Esophagus (tissue), 2 donors: ENCODE results near the gene PLCB4. TPM values are rescaled to one million over a fixed set of nuclear protein-coding genes. Genes with fewer than 3 reads are reported as not detected.

Source experiments
- H3K27ac ChIP-seq, 2 donors: one replicate each; pipeline ENCODE4 v1.5.1; 2013; ENCODE audit warnings: low read depth in 2 of 2, mild to moderate bottlenecking in 2 of 2, inconsistent platforms in 1 of 2, low read length in 1 of 2, moderate library complexity in 1 of 2
- H3K27me3 ChIP-seq, 2 donors: one replicate each; pipeline ENCODE4 v1.6.1; 2013; ENCODE audit warnings: low read length in 2 of 2, control low read depth in 1 of 2, mild to moderate bottlenecking in 1 of 2; ENCODE audit not compliant: insufficient read depth in 2 of 2, control insufficient read depth in 1 of 2
- H3K36me3 ChIP-seq, 2 donors: one replicate each; pipeline ENCODE4 v1.6.1; 2013; ENCODE audit warnings: low read length in 1 of 2; ENCODE audit not compliant: control insufficient read depth in 2 of 2, insufficient read depth in 2 of 2
- H3K4me1 ChIP-seq, 2 donors: one replicate each; pipeline ENCODE4 v1.6.1; 2013; ENCODE audit warnings: low read length in 1 of 2; ENCODE audit not compliant: control insufficient read depth in 2 of 2, insufficient read depth in 2 of 2
- H3K4me3 ChIP-seq, 2 donors: one replicate each; pipeline ENCODE4 v1.5.1; 2013; ENCODE audit warnings: low read length in 2 of 2, mild to moderate bottlenecking in 2 of 2, low read depth in 1 of 2, moderate library complexity in 1 of 2
- H3K9me3 ChIP-seq, 2 donors: one replicate each; pipeline ENCODE4 v1.6.1; 2013; ENCODE audit warnings: mild to moderate bottlenecking in 2 of 2, low read depth in 1 of 2, low read length in 1 of 2, moderate library complexity in 1 of 2; ENCODE audit not compliant: control insufficient read depth in 2 of 2, insufficient read depth in 1 of 2
- WGBS, 2 donors: extraction: QIAGEN DNeasy Blood & Tissue Kit; methylation state at CpG; one replicate each; pipeline ENCODE4 v1.1.7; 2013; 5-methylcytosine and 5-hydroxymethylcytosine counted together
- polyA plus RNA-seq, 2 donors: library from polyadenylated mRNA; stranded (reverse); fragments of 200-250 nt; gene quantifications; one replicate each; pipeline ENCODE4 v1.2.3, GENCODE V29; 2013
- donor health status: healthy with polysubstance abuse.
- donor health status: Bipolar disorder and iron deficiency.

PLCB4 gene
- polyA plus RNA-seq, 2 donors, result 1.9 to 2.2 TPM

GRCh38 chr20:9411833-9412232, 342.9 kb downstream of the PLCB4 start:
- no peaks in the 10 kb centered on the region for H3K4me1 ChIP-seq
- 70 to 88% methylated on average over 1 of the region's 1 CpG for WGBS, 2 donors
- no peak overlapping the region for H3K27ac ChIP-seq

GRCh38 chr20:9412309-9412708, 343.4 kb downstream of the PLCB4 start:
- Histone ChIP-seq H3K27me3 (no peaks in the 10 kb centered on the region), H3K9me3 (peaks cover 0 to 3% of the 10 kb centered on the region in 2 donors), H3K4me1 (no peaks in the 10 kb centered on the region), H3K4me3 (no peak overlapping the region), H3K36me3 (no peaks in the 10 kb centered on the region), H3K27ac (no peak overlapping the region)
- 79 to 89% methylated on average over 5 of the region's 5 CpGs for WGBS, 2 donors

More at GRCh38 chr20:9411833-9412232, 342.9 kb downstream of the PLCB4 start:
- Histone ChIP-seq H3K4me3 (no peak overlapping the region), H3K36me3 (no peaks in the 10 kb centered on the region), H3K9me3 (peaks cover 0 to 3% of the 10 kb centered on the region in 2 donors), H3K27me3 (no peaks in the 10 kb centered on the region)

GRCh38 chr20:9413001-9413400, 344.1 kb downstream of the PLCB4 start:
- H3K4me1 ChIP-seq, result no peaks in the 10 kb centered on the region
- no peak overlapping the region for H3K27ac ChIP-seq
- peaks cover 0 to 3% of the 10 kb centered on the region in 2 donors for H3K9me3 ChIP-seq
- H3K36me3 ChIP-seq, result no peaks in the 10 kb centered on the region
- no peak overlapping the region for H3K4me3 ChIP-seq
- no peaks in the 10 kb centered on the region for H3K27me3 ChIP-seq
- 90% methylated on average over 10 of the region's 10 CpGs for WGBS, 2 donors

GRCh38 chr20:9415426-9415825, 346.5 kb downstream of the PLCB4 start:
- H3K4me1 ChIP-seq, result no peaks in the 10 kb centered on the region
- H3K9me3 ChIP-seq, result peaks cover 0 to 3% of the 10 kb centered on the region in 2 donors
- H3K27ac ChIP-seq, result no peak overlapping the region
- 83 to 88% methylated on average over 2 of the region's 2 CpGs for WGBS, 2 donors
- H3K27me3 ChIP-seq, result no peaks in the 10 kb centered on the region
- no peaks in the 10 kb centered on the region for H3K36me3 ChIP-seq
- H3K4me3 ChIP-seq, result no peak overlapping the region

- WGBS, 2 donors, result 84 to 87% methylated on average over 3 of the region's 3 CpGs
- Histone ChIP-seq H3K9me3 (peaks cover 0 to 3% of the 10 kb centered on the region in 2 donors), H3K4me1 (no peaks in the 10 kb centered on the region), H3K4me3 (no peak overlapping the region), H3K27ac (no peak overlapping the region), H3K27me3 (no peaks in the 10 kb centered on the region), H3K36me3 (no peaks in the 10 kb centered on the region)
Measured at GRCh38 chr20:9416421-9416820, 347.5 kb downstream of the PLCB4 start.

- no peaks in the 10 kb centered on the region for H3K4me1 ChIP-seq
- no peak overlapping the region for H3K4me3 ChIP-seq
- H3K9me3 ChIP-seq, result peaks cover 0 to 3% of the 10 kb centered on the region in 2 donors
Measured at GRCh38 chr20:9417665-9418064, 348.8 kb downstream of the PLCB4 start.

GRCh38 chr20:9422321-9423057, 353.6 kb downstream of the PLCB4 start:
- H3K4me3 ChIP-seq, result no peak overlapping the region
- H3K27ac ChIP-seq, result no peak overlapping the region
- no peaks in the 10 kb centered on the region for H3K4me1 ChIP-seq
- 57 to 60% methylated on average over 5 of the region's 5 CpGs for WGBS, 2 donors
- no peaks in the 10 kb centered on the region for H3K36me3 ChIP-seq
- H3K9me3 ChIP-seq, result no peaks in the 10 kb centered on the region
- H3K27me3 ChIP-seq, result no peaks in the 10 kb centered on the region

More at GRCh38 chr20:9417665-9418064, 348.8 kb downstream of the PLCB4 start:
- Histone ChIP-seq H3K36me3 (no peaks in the 10 kb centered on the region), H3K27me3 (no peaks in the 10 kb centered on the region), H3K27ac (no peak overlapping the region)

- Histone ChIP-seq H3K4me1 (no peaks in the 10 kb centered on the region), H3K4me3 (no peak overlapping the region), H3K36me3 (no peaks in the 10 kb centered on the region), H3K27ac (no peak overlapping the region), H3K9me3 (no peaks in the 10 kb centered on the region), H3K27me3 (no peaks in the 10 kb centered on the region)
- 91 to 97% methylated on average over 3 of the region's 3 CpGs for WGBS, 2 donors
Measured at GRCh38 chr20:9424551-9424950, 355.7 kb downstream of the PLCB4 start.

- Histone ChIP-seq H3K4me1 (no peaks in the 10 kb centered on the region), H3K27ac (no peak overlapping the region), H3K4me3 (no peak overlapping the region), H3K27me3 (no peaks in the 10 kb centered on the region), H3K9me3 (no peaks in the 10 kb centered on the region), H3K36me3 (no peaks in the 10 kb centered on the region)
- WGBS, 2 donors, result 80 to 83% methylated on average over 9 of the region's 9 CpGs
Measured at GRCh38 chr20:9427430-9428291, 358.8 kb downstream of the PLCB4 start.
